K562 treated with DMSO at 1 percent for 4 hours (cell line): ENCODE measurements around the gene SMNDC1. TPM values are rescaled to one million over a fixed set of nuclear protein-coding genes. Genes with fewer than 3 reads are reported as not detected.

ENCODE experiments used
- total RNA-seq: library from RNA; unstranded; fragments of 300-600 nt; gene quantifications from 2 replicates; pipeline ENCODE4 v1.2.3, GENCODE V29; 2022; ENCODE audit not compliant: insufficient read depth

Gene SMNDC1
- 8.9 and 11.8 TPM in 2 replicates for total RNA-seq

DNA sequence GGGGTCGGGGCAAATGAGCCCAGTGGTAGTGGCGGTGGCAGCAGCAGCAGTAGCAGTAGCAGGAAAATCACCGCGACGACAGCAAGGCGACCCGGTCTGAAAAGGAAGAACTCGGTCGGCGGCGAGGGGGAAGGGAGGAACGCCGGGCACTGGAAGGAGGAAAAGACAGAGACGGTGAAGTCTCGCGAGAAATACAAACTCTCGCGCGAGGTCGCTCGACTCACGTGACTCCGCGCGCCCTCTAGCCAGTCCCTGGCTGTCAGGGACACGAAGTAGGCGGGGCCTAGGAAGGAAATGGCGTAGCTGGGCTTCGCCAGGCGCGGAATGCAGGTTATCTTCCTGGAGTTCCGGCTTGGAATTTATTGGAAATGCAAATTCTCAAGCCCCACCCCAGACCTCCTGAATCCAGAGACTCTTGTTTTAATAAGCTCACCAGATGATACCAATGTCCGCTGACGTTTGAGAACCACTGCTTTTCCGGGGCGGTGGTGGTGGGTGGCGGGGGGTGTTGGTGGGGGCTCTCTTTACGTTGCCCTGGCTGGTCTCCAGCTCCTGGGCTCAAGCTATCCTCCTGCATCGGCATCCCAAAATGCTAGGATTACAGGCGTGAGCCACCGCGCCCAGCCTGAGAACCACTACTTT is at the start of gene SMNDC1:
Gene SMNDC1 (minus strand): TSS at position 141 of the 642 bp plus-strand sequence. CDS start 1,333 bp downstream, outside the sequence.

Other genes with a start within 250 kb of the SMNDC1 start
- 7.9 and 9.9 TPM in 2 replicates for gene MXI1, start 97.3 kb downstream of the SMNDC1 start, total RNA-seq
- gene DUSP5, start 193.0 kb upstream of the SMNDC1 start, total RNA-seq = 4.4 and 6.6 TPM in 2 replicates